Mesenchymal stem cell (in vitro differentiated cells and primary cell): ENCODE data around the gene ENGASE.

Source experiments
- DNase-seq: peaks from one replicate; pipeline ENCODE4 v3.0.0-alpha.2; 2013
- H2AFZ ChIP-seq: one replicate; pipeline ENCODE4 v1.6.1; 2013; ENCODE audit warnings: low read depth, mild to moderate bottlenecking, control low read depth, inconsistent platforms, low read length, moderate library complexity
- H2AK5ac ChIP-seq: 2 replicates; pipeline ENCODE4 v1.6.1; 2013; ENCODE audit warnings: low read length, moderate library complexity, mild to moderate bottlenecking, inconsistent platforms; ENCODE audit not compliant: severe bottlenecking
- H2BK120ac ChIP-seq: one replicate; pipeline ENCODE4 v1.6.1; 2013; ENCODE audit warnings: low read depth, mild to moderate bottlenecking, inconsistent platforms, low read length, moderate library complexity
- H2BK12ac ChIP-seq, 2 experiments: one replicate each; pipeline ENCODE4 v1.6.1; 2013; ENCODE audit warnings: inconsistent platforms in 2 of 2, low read length in 2 of 2, mild to moderate bottlenecking in 2 of 2, moderate library complexity in 2 of 2, control low read depth in 1 of 2
- H2BK15ac ChIP-seq: one replicate; pipeline ENCODE4 v1.6.1; 2013; ENCODE audit warnings: mild to moderate bottlenecking, low read depth, inconsistent platforms; ENCODE audit not compliant: poor library complexity, severe bottlenecking
- H2BK5ac ChIP-seq: 2 replicates; pipeline ENCODE4 v1.6.1; 2013; ENCODE audit warnings: low read depth, mild to moderate bottlenecking, low read length, control low read depth, inconsistent platforms; ENCODE audit not compliant: poor library complexity, severe bottlenecking
- H3K14ac ChIP-seq, 2 experiments: one replicate each; pipeline ENCODE4 v1.6.1; 2013; ENCODE audit warnings: inconsistent platforms in 2 of 2, low read length in 2 of 2, control low read depth in 1 of 2, mild to moderate bottlenecking in 1 of 2, moderate library complexity in 1 of 2
- H3K18ac ChIP-seq, 2 experiments: one replicate each; pipeline ENCODE4 v1.6.1; 2013; ENCODE audit warnings: inconsistent platforms in 2 of 2, low read length in 2 of 2, control low read depth in 1 of 2, low read depth in 1 of 2, mild to moderate bottlenecking in 1 of 2
- H3K23ac ChIP-seq, 2 experiments: one replicate each; pipeline ENCODE4 v1.6.1; 2013; ENCODE audit warnings: inconsistent platforms in 2 of 2, low read length in 2 of 2, mild to moderate bottlenecking in 2 of 2, moderate library complexity in 2 of 2, control low read depth in 1 of 2
- H3K27ac ChIP-seq: 2 replicates; pipeline ENCODE4 v1.5.1; 2013; ENCODE audit warnings: mild to moderate bottlenecking, moderate library complexity, low read length, control low read depth, inconsistent platforms; ENCODE audit not compliant: poor library complexity, severe bottlenecking
- H3K27me3 ChIP-seq, 2 experiments: 2 replicates each; pipeline versions ENCODE4 v1.6.1 to v1.7.0; 2013; ENCODE audit warnings: low read length in 2 of 2, mild to moderate bottlenecking in 2 of 2, moderate library complexity in 2 of 2, control low read depth in 1 of 2, inconsistent platforms in 1 of 2; ENCODE audit not compliant: control insufficient read depth in 1 of 2, insufficient read depth in 1 of 2
- H3K36me3 ChIP-seq, 2 experiments: 2 replicates each; pipeline versions ENCODE4 v1.6.1 to v1.7.0; 2013; ENCODE audit warnings: low read length in 2 of 2, control low read depth in 1 of 2, inconsistent platforms in 1 of 2, low read depth in 1 of 2, mild to moderate bottlenecking in 1 of 2; ENCODE audit not compliant: insufficient read depth in 2 of 2, control insufficient read depth in 1 of 2
- H3K4ac ChIP-seq, 2 experiments: one replicate each; pipeline ENCODE4 v1.6.1; 2013; ENCODE audit warnings: inconsistent platforms in 2 of 2, low read length in 2 of 2, mild to moderate bottlenecking in 2 of 2, moderate library complexity in 2 of 2, control low read depth in 1 of 2, low read depth in 1 of 2
- H3K4me1 ChIP-seq: 2 replicates; pipeline ENCODE4 v1.6.1; 2013; ENCODE audit warnings: low read depth, low read length, control low read depth; ENCODE audit not compliant: control insufficient read depth, insufficient read depth
- H3K4me2 ChIP-seq: 2 replicates; pipeline ENCODE4 v1.6.1; 2013; ENCODE audit warnings: low read length, mild to moderate bottlenecking, inconsistent platforms; ENCODE audit not compliant: poor library complexity, severe bottlenecking
- H3K4me3 ChIP-seq, 2 experiments: 2 replicates each; pipeline versions ENCODE4 v1.5.1 to v1.7.0; 2013; ENCODE audit warnings: low read length in 2 of 2, mild to moderate bottlenecking in 2 of 2, control low read depth in 1 of 2, low read depth in 1 of 2; ENCODE audit not compliant: insufficient read depth in 1 of 2
- H3K79me1 ChIP-seq: replicated peaks from 2 replicates; pipeline ENCODE4 v1.6.1; 2013; ENCODE audit warnings: mild to moderate bottlenecking, control low read depth, low read length, inconsistent platforms; ENCODE audit not compliant: poor library complexity, severe bottlenecking
- H3K9ac ChIP-seq: 2 replicates; pipeline ENCODE4 v1.7.0; 2013; ENCODE audit warnings: mild to moderate bottlenecking, low read length, moderate library complexity
- H3K9me3 ChIP-seq: 2 replicates; pipeline ENCODE4 v1.7.0; 2013; ENCODE audit warnings: mild to moderate bottlenecking, low read length; ENCODE audit not compliant: control insufficient read depth
- H4K8ac ChIP-seq: one replicate; pipeline ENCODE4 v1.6.1; 2013; ENCODE audit warnings: inconsistent platforms, mild to moderate bottlenecking, low read length, moderate library complexity
- H4K91ac ChIP-seq: one replicate; pipeline ENCODE4 v1.6.1; 2013; ENCODE audit warnings: mild to moderate bottlenecking, low read length, inconsistent platforms
- WGBS: methylation state at CpG from one replicate; pipeline ENCODE4 v1.1.7; 2013; ENCODE audit warnings: mixed read lengths; 5-methylcytosine and 5-hydroxymethylcytosine counted together

ENGASE gene

GRCh38 chr17:79075861-79076406, 1.3 kb downstream of the ENGASE start:
- Histone ChIP-seq H3K79me1 (peaks cover 7% of the 10 kb centered on the region), H2BK15ac (no peak overlapping the region), H3K4me2 (no peak overlapping the region), H3K18ac (no peak overlapping the region), H3K23ac (no peak overlapping the region), H3K4me3 (peak overlapping the region in 1 of 2 experiments; percentile 81), H2BK12ac (no peak overlapping the region), H3K4me1 (peaks cover 12% of the 10 kb centered on the region), H2AFZ (no peak overlapping the region), H3K27ac (no peak overlapping the region), H3K4ac (no peak overlapping the region), H3K36me3 (peaks cover 22 to 32% of the 10 kb centered on the region in 2 experiments), H4K8ac (no peak overlapping the region), H3K9me3 (no peaks in the 10 kb centered on the region), H3K9ac (peak overlapping the region; percentile 83), H2BK120ac (no peak overlapping the region), H2AK5ac (no peak overlapping the region), H3K27me3 (no peaks in the 10 kb centered on the region), H3K14ac (no peak overlapping the region), H4K91ac (no peak overlapping the region), H2BK5ac (no peak overlapping the region)
- no peak for DNase-seq
- 96% methylated on average over 9 of the region's 9 CpGs for WGBS

- Histone ChIP-seq H3K9ac (no peak overlapping the region), H2AK5ac (no peak overlapping the region), H3K4me3 (no peak overlapping the region), H4K8ac (no peak overlapping the region), H3K14ac (no peak overlapping the region), H3K4me1 (peaks cover 12% of the 10 kb centered on the region), H2BK120ac (no peak overlapping the region), H3K9me3 (no peaks in the 10 kb centered on the region), H3K18ac (no peak overlapping the region), H3K36me3 (peaks cover 29 to 45% of the 10 kb centered on the region in 2 experiments), H3K79me1 (peaks cover 7% of the 10 kb centered on the region), H3K27ac (no peak overlapping the region), H2BK15ac (no peak overlapping the region), H3K27me3 (no peaks in the 10 kb centered on the region), H4K91ac (no peak overlapping the region), H3K4me2 (no peak overlapping the region), H2AFZ (no peak overlapping the region), H2BK5ac (no peak overlapping the region), H2BK12ac (no peak overlapping the region), H3K4ac (no peak overlapping the region), H3K23ac (no peak overlapping the region)
- DNase-seq: no peak
- WGBS: 98% methylated on average over 12 of the region's 12 CpGs
These were observed 3.0 kb downstream of the ENGASE start for GRCh38 chr17:79077587-79077986.

GRCh38 chr17:79078476-79079190, 4.0 kb downstream of the ENGASE start:
- no peak overlapping the region for H3K14ac ChIP-seq
- H3K23ac ChIP-seq: no peak overlapping the region
- H2BK120ac ChIP-seq: no peak overlapping the region
- no peak overlapping the region for H2BK15ac ChIP-seq
- peaks cover 32 to 55% of the 10 kb centered on the region in 2 experiments for H3K36me3 ChIP-seq
- no peak overlapping the region for H2BK12ac ChIP-seq
- no peak overlapping the region for H2AK5ac ChIP-seq
- no peak overlapping the region for H3K27ac ChIP-seq
- no peak overlapping the region for H3K4ac ChIP-seq
- H3K4me1 ChIP-seq: peaks cover 12% of the 10 kb centered on the region
- H3K27me3 ChIP-seq: no peaks in the 10 kb centered on the region
- 96% methylated on average over 21 of the region's 21 CpGs for WGBS
- no peak for DNase-seq
- no peak overlapping the region for H3K9ac ChIP-seq
- no peak overlapping the region for H4K91ac ChIP-seq
- no peak overlapping the region for H3K4me2 ChIP-seq
- no peak overlapping the region for H2BK5ac ChIP-seq
- H4K8ac ChIP-seq: no peak overlapping the region
- peaks cover 7% of the 10 kb centered on the region for H3K79me1 ChIP-seq
- H2AFZ ChIP-seq: no peak overlapping the region
- H3K9me3 ChIP-seq: no peaks in the 10 kb centered on the region
- no peak overlapping the region for H3K18ac ChIP-seq
- no peak overlapping the region for H3K4me3 ChIP-seq

DNA sequence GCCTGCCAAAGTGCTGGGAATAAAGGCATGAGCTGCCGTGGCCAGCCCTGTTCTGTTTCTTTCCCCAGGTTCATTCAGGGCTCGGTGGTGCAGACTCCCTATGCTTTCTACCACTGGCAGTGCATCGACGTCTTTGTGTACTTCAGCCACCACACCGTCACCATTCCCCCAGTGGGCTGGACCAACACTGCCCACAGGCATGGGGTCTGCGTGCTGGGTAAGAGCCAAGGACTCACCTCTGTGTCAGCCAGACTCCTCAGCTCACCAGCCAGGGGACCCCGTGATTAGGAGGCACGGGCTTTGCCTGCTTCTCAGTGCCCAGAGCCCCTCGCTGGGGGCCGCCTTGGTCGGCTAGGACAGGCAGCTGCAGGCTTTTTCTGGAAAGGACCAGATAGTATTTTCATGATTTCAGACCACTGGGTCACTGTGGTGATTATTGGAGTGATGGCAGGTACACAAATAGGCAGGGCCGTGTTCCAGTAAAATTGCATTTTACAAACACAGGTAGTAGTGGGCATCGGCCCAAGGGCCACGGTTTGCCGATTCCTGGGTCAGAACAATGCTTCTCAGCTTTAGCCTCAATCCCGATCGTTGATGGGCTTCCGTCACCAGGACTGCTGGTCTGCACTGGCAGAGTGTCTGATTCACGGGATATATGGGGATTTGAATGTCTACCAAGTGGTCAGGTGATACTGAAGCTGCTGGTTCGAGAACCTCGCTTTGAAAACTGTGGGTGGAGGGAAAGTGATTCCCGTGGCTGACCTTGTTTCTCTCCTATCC, 5.0 kb downstream of the ENGASE start:
- DNase-seq: no peak
- Histone ChIP-seq H4K8ac (no peak overlapping the region), H4K91ac (no peak overlapping the region), H3K23ac (no peak overlapping the region), H2AFZ (no peak overlapping the region), H3K4me2 (no peak overlapping the region), H3K9ac (no peak overlapping the region), H3K18ac (no peak overlapping the region), H3K27ac (no peak overlapping the region), H3K36me3 (peaks cover 36 to 64% of the 10 kb centered on the region in 2 experiments), H3K4me3 (no peak overlapping the region), H2AK5ac (no peak overlapping the region), H3K14ac (no peak overlapping the region), H3K4ac (no peak overlapping the region), H2BK5ac (no peak overlapping the region), H3K4me1 (peaks cover 8% of the 10 kb centered on the region), H2BK120ac (no peak overlapping the region), H2BK12ac (no peak overlapping the region), H2BK15ac (no peak overlapping the region), H3K79me1 (peaks cover 7% of the 10 kb centered on the region), H3K27me3 (no peaks in the 10 kb centered on the region), H3K9me3 (no peaks in the 10 kb centered on the region)
- 97% methylated on average over 21 of the region's 22 CpGs for WGBS
